ENCODE results near the gene NAA20.
A peak's percentile ranks its signal among the peaks of the same experiment; 100 is the strongest.

The NAA20 gene

GRCh38 chr20:19976595-19977372, 40.4 kb upstream of the NAA20 start:
- peak overlapping the region; percentile 87 for H3K4me3 Mint-ChIP-seq
- peak overlapping the region; percentile 90 for H3K27ac Mint-ChIP-seq

GRCh38 chr20:19977373-19977770, 39.8 kb upstream of the NAA20 start:
- Mint-ChIP-seq H3K4me3 (peak overlapping the region; percentile 87), H3K27ac (peak overlapping the region; percentile 90), H3K27me3 (no peaks in the 10 kb centered on the region), H3K36me3 (ENCODE audit: low read depth) (peaks cover 89% of the 10 kb centered on the region), H3K9me3 (no peaks in the 10 kb centered on the region), H3K4me1 (ENCODE audit: low read depth) (peaks cover 87% of the 10 kb centered on the region)
- intact Hi-C loops (cut with micrococcal nuclease): loop anchor here (5.0 kb wide), 2 partner anchors 35 to 75 kb away; no protein-coding TSS in a partner anchor

More at GRCh38 chr20:19976595-19977372, 40.4 kb upstream of the NAA20 start:
- peaks cover 86% of the 10 kb centered on the region for H3K4me1 Mint-ChIP-seq (ENCODE audit: low read depth)
- intact Hi-C loops (cut with micrococcal nuclease): loop anchor here (5.0 kb wide), 2 partner anchors 34 to 74 kb away; no protein-coding TSS in a partner anchor
- H3K9me3 Mint-ChIP-seq: no peaks in the 10 kb centered on the region
- no peaks in the 10 kb centered on the region for H3K27me3 Mint-ChIP-seq
- H3K36me3 Mint-ChIP-seq (ENCODE audit: low read depth): peaks cover 89% of the 10 kb centered on the region

- H3K36me3 Mint-ChIP-seq (ENCODE audit: low read depth): peaks cover 89% of the 10 kb centered on the region
- intact Hi-C loops (cut with micrococcal nuclease): loop anchor here (5.0 kb wide), 2 partner anchors 36 to 76 kb away; no protein-coding TSS in a partner anchor
Measured at GRCh38 chr20:19978511-19979210, 38.5 kb upstream of the NAA20 start.

DNA sequence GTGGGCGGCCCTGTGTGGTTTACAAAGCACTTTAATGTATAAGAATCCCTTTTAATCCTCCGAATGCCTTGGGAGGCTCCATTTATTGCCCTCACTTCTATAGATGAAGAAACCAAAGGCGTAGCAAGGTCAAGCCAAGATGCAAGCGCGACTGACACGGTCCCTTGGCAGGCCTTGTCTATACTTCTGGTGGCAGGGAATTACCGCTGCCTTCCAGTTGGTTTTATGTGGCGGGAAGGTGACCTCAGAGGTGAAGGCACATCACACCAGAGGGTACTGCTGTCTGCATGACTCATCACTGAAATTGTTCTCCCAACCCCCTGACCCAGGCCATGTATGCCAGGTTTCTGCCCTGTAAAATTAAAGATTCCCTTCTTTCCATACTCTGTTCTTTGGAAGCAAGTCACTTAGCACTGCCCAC, 36.1 kb upstream of the NAA20 start:
- no peak overlapping the region for H3K27ac Mint-ChIP-seq
- H3K36me3 Mint-ChIP-seq (ENCODE audit: low read depth): peaks cover 82% of the 10 kb centered on the region
- intact Hi-C loops (cut with micrococcal nuclease): no loop called here
- peaks cover 85% of the 10 kb centered on the region for H3K4me1 Mint-ChIP-seq (ENCODE audit: low read depth)
- no peaks in the 10 kb centered on the region for H3K9me3 Mint-ChIP-seq
- H3K4me3 Mint-ChIP-seq: no peak overlapping the region
- H3K27me3 Mint-ChIP-seq: no peaks in the 10 kb centered on the region

More at GRCh38 chr20:19978511-19979210, 38.5 kb upstream of the NAA20 start:
- Mint-ChIP-seq H3K27ac (peak overlapping the region; percentile 90), H3K4me3 (peak overlapping the region; percentile 87), H3K27me3 (no peaks in the 10 kb centered on the region), H3K4me1 (ENCODE audit: low read depth) (peaks cover 84% of the 10 kb centered on the region), H3K9me3 (no peaks in the 10 kb centered on the region)

DNA sequence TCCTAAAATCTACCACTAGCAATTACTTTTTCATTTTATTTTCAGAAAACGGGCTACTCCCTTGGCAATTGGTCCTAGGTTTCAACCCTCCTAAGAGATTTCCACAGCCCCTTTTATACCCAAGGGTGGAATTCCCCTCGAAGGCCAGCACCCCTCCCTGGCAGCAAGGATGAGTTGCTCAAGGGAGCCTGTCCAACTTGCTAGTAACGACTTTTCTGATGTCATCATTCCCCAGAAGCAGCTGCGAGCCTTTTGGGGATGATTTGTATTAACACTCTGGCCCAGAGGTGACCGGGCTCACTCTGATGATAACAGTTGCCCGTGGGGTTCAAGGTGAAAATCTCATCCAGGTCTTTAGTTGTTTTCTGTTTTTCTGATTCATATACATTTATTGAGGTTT, 30.7 kb upstream of the NAA20 start:
- no peaks in the 10 kb centered on the region for H3K9me3 Mint-ChIP-seq
- peaks cover 77% of the 10 kb centered on the region for H3K36me3 Mint-ChIP-seq (ENCODE audit: low read depth)
- no peaks in the 10 kb centered on the region for H3K27me3 Mint-ChIP-seq
- intact Hi-C loops (cut with micrococcal nuclease): no loop called here
- peak overlapping the region; percentile 46 for H3K27ac Mint-ChIP-seq
- H3K4me1 Mint-ChIP-seq (ENCODE audit: low read depth): peaks cover 59% of the 10 kb centered on the region
- H3K4me3 Mint-ChIP-seq: no peak overlapping the region

GRCh38 chr20:19987046-19987445, 30.1 kb upstream of the NAA20 start:
- H3K27ac Mint-ChIP-seq: peak overlapping the region; percentile 46
- peaks cover 54% of the 10 kb centered on the region for H3K4me1 Mint-ChIP-seq (ENCODE audit: low read depth)
- H3K9me3 Mint-ChIP-seq: no peaks in the 10 kb centered on the region
- H3K36me3 Mint-ChIP-seq (ENCODE audit: low read depth): peaks cover 71% of the 10 kb centered on the region
- H3K4me3 Mint-ChIP-seq: no peak overlapping the region
- H3K27me3 Mint-ChIP-seq: no peaks in the 10 kb centered on the region
- intact Hi-C loops (cut with micrococcal nuclease): no loop called here

DNA sequence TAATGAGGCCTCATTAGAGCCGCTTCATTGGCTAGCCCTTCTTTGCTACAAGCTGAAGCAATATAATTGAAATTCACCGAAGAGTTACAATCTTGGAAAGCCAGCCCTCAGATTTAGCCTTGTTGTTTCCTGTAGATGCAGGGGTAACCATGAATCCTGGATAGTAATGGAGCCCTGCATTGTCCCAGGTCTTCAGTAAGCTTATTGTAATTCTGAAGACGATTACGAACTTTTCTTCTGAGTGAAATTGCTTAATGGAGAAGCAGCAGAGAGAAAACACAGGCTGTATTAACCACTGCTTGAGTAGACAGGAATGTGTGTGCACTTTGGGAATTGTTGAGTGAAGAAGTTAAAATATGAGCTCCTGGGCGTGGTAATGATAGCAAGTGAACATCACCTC, 26.3 kb upstream of the NAA20 start:
- H3K27me3 Mint-ChIP-seq: no peaks in the 10 kb centered on the region
- peaks cover 80% of the 10 kb centered on the region for H3K36me3 Mint-ChIP-seq (ENCODE audit: low read depth)
- peaks cover 48% of the 10 kb centered on the region for H3K4me1 Mint-ChIP-seq (ENCODE audit: low read depth)
- intact Hi-C loops (cut with micrococcal nuclease): loop anchor here (5.0 kb wide), 2 partner anchors 204 to 304 kb away; no protein-coding TSS in a partner anchor
- no peak overlapping the region for H3K4me3 Mint-ChIP-seq
- H3K9me3 Mint-ChIP-seq: no peaks in the 10 kb centered on the region
- H3K27ac Mint-ChIP-seq: no peak overlapping the region

GRCh38 chr20:19991308-19991707, 25.9 kb upstream of the NAA20 start:
- H3K36me3 Mint-ChIP-seq (ENCODE audit: low read depth): peaks cover 79% of the 10 kb centered on the region
- intact Hi-C loops (cut with micrococcal nuclease): loop anchor here (5.0 kb wide), 2 partner anchors 204 to 304 kb away; no protein-coding TSS in a partner anchor
- H3K27ac Mint-ChIP-seq: no peak overlapping the region
- H3K9me3 Mint-ChIP-seq: no peaks in the 10 kb centered on the region
- H3K4me1 Mint-ChIP-seq (ENCODE audit: low read depth): peaks cover 47% of the 10 kb centered on the region
- H3K4me3 Mint-ChIP-seq: no peak overlapping the region
- H3K27me3 Mint-ChIP-seq: no peaks in the 10 kb centered on the region

GRCh38 chr20:19991854-19992253, 25.3 kb upstream of the NAA20 start:
- Mint-ChIP-seq H3K4me1 (ENCODE audit: low read depth) (peaks cover 47% of the 10 kb centered on the region), H3K4me3 (no peak overlapping the region), H3K9me3 (no peaks in the 10 kb centered on the region), H3K27me3 (no peaks in the 10 kb centered on the region), H3K36me3 (ENCODE audit: low read depth) (peaks cover 79% of the 10 kb centered on the region), H3K27ac (no peak overlapping the region)
- intact Hi-C loops (cut with micrococcal nuclease): loop anchor here (5.0 kb wide), 2 partner anchors 205 to 305 kb away; no protein-coding TSS in a partner anchor

DNA sequence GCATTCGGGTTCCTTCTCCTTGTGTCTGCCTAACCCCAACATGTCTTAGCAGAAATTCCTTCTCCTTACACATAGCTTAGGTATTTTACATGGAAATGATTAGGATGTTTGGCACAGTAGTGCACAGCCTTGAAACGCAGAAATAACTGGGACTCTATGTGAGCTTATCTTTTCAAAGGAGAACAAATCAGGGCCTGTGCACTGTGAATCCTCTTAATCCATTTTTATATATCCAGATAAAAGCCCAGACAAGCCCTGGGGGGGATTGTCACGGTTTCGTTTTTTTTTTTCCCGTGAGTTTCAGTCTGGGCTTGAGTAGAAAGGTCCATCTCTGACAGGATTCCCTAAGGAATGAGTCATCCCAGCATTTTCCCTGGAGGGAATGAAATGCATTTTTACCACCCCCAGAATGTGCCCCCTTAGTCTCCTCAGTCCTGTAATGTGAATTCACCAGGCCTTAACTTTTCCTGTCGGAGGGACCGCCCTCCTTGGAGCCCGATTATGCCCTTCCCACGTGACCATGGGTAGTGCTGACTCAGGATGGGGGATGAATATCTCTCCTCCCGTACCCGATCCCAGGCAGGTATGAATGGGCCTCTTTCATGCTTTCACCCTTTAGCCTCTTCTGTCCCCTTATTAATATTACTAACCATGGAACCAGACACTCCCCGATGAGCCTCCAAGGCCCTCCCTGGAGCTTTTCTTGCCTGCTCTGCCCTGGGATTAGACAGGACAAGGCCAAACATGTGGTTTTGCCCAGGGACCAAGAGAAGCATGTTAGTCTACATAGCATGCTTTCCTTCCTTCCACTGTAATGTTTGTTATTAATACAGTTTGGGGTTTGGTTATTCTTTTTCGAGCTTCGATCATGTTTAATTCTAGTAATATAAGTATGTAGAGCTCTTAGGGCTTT, 23.9 kb upstream of the NAA20 start:
- Mint-ChIP-seq H3K9me3 (no peaks in the 10 kb centered on the region), H3K4me1 (ENCODE audit: low read depth) (peaks cover 57% of the 10 kb centered on the region), H3K4me3 (no peak overlapping the region), H3K27me3 (no peaks in the 10 kb centered on the region), H3K36me3 (ENCODE audit: low read depth) (peaks cover 86% of the 10 kb centered on the region), H3K27ac (peak overlapping the region; percentile 28)
- intact Hi-C loops (cut with micrococcal nuclease): loop anchor here (5.0 kb wide), 2 partner anchors 206 to 306 kb away; no protein-coding TSS in a partner anchor

GRCh38 chr20:19993958-19994669, 23.0 kb upstream of the NAA20 start:
- Mint-ChIP-seq H3K9me3 (no peaks in the 10 kb centered on the region), H3K27ac (peak overlapping the region; percentile 28), H3K4me1 (ENCODE audit: low read depth) (peaks cover 61% of the 10 kb centered on the region), H3K36me3 (ENCODE audit: low read depth) (peaks cover 86% of the 10 kb centered on the region), H3K4me3 (no peak overlapping the region), H3K27me3 (no peaks in the 10 kb centered on the region)
- intact Hi-C loops (cut with micrococcal nuclease): loop anchor here (5.0 kb wide), 2 partner anchors 207 to 307 kb away; no protein-coding TSS in a partner anchor

DNA sequence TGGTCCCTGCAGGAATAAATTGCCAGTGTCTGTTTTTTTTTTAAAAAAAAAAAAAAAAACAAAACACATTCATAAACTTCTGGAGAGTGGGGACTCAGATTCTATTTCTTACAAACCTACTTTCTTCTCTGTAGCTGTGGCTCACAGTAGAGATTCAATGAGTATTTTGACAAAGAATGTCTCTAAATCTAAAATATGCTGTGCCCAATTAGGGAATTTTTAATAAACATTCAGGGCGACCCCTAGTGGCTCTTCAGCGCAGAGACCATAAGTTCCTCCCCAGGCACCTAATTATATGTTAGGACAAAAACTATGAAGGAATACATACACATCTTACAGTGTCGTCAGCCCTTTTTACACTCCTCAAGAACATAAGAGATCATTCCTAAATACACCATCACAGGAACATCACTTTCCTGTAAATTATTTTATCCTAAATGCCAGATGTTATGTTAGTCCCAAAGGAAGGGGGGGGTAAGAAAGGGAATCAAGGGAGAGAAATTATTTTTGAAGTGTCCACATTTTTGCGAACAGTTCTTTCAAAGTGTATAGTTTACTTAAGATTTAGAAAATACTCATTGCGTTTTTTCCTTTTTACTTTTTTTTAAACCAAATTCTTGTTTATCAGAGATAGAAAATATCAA, 21.8 kb upstream of the NAA20 start:
- intact Hi-C loops (cut with micrococcal nuclease): loop anchor here (1.0 kb wide), 1 partner anchor 92 kb away; no protein-coding TSS in a partner anchor
- peaks cover 86% of the 10 kb centered on the region for H3K36me3 Mint-ChIP-seq (ENCODE audit: low read depth)
- no peaks in the 10 kb centered on the region for H3K9me3 Mint-ChIP-seq
- peak overlapping the region; percentile 28 for H3K27ac Mint-ChIP-seq
- H3K4me3 Mint-ChIP-seq: no peak overlapping the region
- no peaks in the 10 kb centered on the region for H3K27me3 Mint-ChIP-seq
- peaks cover 73% of the 10 kb centered on the region for H3K4me1 Mint-ChIP-seq (ENCODE audit: low read depth)

All from dendritic cell treated with granulocyte-macrophage colony-stimulating factor and Interleukin-4, amounts not matched to agents 40 ng/mL and 50 ng/mL, for 4 days (primary cell).